ENCODE results near the gene WASF3. TPM values are rescaled to one million over a fixed set of nuclear protein-coding genes. Genes with fewer than 3 reads are reported as not detected.

WASF3 gene
- total RNA-seq, 1 donor from 2014 or later = 13.0 TPM

DNA sequence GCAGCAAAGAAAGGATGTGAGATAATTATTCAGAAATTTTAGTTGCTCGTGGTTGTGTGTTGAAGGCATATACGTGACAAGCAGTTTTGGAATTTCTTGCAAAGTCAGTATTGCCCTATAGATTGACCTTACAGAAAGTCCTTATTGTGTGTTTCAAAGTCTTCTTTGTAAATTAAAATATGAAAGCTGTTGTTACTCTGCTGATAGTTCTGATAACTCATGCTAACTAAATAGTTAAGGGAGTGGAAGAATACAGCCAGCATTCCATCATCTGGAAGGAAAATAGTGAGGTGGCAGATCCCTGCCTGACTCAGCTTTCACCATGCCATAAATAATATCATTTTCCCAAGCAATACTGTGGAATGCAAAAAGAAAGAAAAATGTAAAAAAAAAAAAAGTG lies 27.2 kb downstream of the WASF3 start:
- Mint-ChIP-seq H3K27ac (ENCODE audit: unreplicated experiment) (no peak overlapping the region), H3K4me3 (ENCODE audit: unreplicated experiment) (no peak overlapping the region), H3K4me1 (ENCODE audit: unreplicated experiment) (peaks cover 3% of the 10 kb centered on the region), H3K9me3 (ENCODE audit: unreplicated experiment) (no peaks in the 10 kb centered on the region), H3K27me3 (ENCODE audit: unreplicated experiment) (no peaks in the 10 kb centered on the region), H3K36me3 (ENCODE audit: low read depth, unreplicated experiment) (no peaks in the 10 kb centered on the region)
- DNase-seq (ENCODE audit: low spot score) = no peak
- TF ChIP-seq, protein P1, sequence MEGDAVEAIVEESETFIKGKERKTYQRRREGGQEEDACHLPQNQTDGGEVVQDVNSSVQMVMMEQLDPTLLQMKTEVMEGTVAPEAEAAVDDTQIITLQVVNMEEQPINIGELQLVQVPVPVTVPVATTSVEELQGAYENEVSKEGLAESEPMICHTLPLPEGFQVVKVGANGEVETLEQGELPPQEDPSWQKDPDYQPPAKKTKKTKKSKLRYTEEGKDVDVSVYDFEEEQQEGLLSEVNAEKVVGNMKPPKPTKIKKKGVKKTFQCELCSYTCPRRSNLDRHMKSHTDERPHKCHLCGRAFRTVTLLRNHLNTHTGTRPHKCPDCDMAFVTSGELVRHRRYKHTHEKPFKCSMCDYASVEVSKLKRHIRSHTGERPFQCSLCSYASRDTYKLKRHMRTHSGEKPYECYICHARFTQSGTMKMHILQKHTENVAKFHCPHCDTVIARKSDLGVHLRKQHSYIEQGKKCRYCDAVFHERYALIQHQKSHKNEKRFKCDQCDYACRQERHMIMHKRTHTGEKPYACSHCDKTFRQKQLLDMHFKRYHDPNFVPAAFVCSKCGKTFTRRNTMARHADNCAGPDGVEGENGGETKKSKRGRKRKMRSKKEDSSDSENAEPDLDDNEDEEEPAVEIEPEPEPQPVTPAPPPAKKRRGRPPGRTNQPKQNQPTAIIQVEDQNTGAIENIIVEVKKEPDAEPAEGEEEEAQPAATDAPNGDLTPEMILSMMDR (IDR thresholded peaks at IDR 0.05; ENCODE audit: unreplicated experiment) = no peak

DNA sequence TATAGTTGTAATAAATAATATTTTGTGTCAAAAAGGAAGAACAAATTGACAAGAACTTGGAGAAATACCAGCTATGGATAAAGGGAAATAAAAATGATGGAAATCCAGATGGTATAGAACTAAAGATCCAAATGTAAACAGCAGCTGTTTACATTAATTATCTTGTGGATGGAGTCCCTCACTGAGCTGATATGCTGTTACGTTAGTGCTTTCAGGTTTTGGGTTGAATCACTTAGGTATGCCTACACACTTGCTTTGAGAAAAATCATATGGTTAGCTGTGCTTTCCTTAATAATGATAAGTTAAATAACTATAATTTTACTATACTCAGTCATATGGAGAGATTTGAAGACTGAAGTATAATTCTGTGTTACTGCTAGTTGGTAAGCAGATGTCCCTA lies 27.7 kb downstream of the WASF3 start:
- Mint-ChIP-seq H3K4me1 (ENCODE audit: unreplicated experiment) (peaks cover 3% of the 10 kb centered on the region), H3K36me3 (ENCODE audit: low read depth, unreplicated experiment) (no peaks in the 10 kb centered on the region), H3K27ac (ENCODE audit: unreplicated experiment) (no peak overlapping the region), H3K4me3 (ENCODE audit: unreplicated experiment) (no peak overlapping the region), H3K9me3 (ENCODE audit: unreplicated experiment) (no peaks in the 10 kb centered on the region), H3K27me3 (ENCODE audit: unreplicated experiment) (no peaks in the 10 kb centered on the region)
- no peak for DNase-seq (ENCODE audit: low spot score)
- TF ChIP-seq, protein P1 (IDR thresholded peaks at IDR 0.05; ENCODE audit: unreplicated experiment) = no peak

DNA sequence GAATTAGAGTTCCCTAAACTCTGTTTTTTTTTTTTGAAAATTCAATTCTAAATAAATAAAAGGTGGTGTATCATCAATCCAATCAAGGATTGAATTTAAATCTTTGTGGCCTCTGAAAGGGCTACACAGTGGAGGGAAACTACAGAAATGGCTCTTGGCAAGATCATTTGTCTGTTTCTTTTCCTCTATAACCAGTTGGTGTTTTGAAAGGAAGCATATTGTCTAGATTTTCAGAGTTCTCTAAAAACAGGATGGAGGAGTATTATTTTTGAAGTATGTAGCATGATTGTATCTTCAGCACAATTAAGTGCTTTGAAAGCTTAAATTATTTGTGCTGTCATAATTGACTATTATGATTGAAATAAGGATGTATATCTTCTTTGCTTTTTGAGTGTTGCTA lies 29.8 kb downstream of the WASF3 start:
- no peak overlapping the region for H3K27ac Mint-ChIP-seq (ENCODE audit: unreplicated experiment)
- H3K36me3 Mint-ChIP-seq (ENCODE audit: low read depth, unreplicated experiment) = no peaks in the 10 kb centered on the region
- H3K4me1 Mint-ChIP-seq (ENCODE audit: unreplicated experiment) = peaks cover 3% of the 10 kb centered on the region
- TF ChIP-seq, protein P1 (IDR thresholded peaks at IDR 0.05; ENCODE audit: unreplicated experiment) = no peak
- H3K9me3 Mint-ChIP-seq (ENCODE audit: unreplicated experiment) = no peaks in the 10 kb centered on the region
- no peak overlapping the region for H3K4me3 Mint-ChIP-seq (ENCODE audit: unreplicated experiment)
- peaks cover 1% of the 10 kb centered on the region for H3K27me3 Mint-ChIP-seq (ENCODE audit: unreplicated experiment)
- no peak for DNase-seq (ENCODE audit: low spot score)

DNA sequence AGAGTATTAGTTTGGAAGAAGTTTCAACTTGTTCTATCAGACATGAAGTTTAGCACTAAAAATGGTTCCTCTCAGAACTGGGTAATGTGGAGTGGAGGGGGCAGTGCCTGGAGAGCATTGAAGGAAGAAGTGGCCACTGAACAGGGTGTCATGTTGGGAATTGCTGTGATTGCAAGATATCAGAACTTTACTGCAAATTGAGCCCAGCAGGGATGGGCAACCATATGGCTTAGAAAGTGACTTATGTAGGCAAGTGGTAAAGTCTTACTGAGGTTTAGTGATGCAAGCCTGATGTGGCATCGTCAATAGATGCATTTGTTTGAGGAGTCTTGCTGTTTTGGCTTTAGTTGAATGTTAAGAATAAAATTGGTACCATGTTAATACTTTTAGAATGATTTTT lies 31.7 kb downstream of the WASF3 start:
- DNase-seq (ENCODE audit: low spot score) = no peak
- H3K27me3 Mint-ChIP-seq (ENCODE audit: unreplicated experiment) = peaks cover 1% of the 10 kb centered on the region
- H3K4me1 Mint-ChIP-seq (ENCODE audit: unreplicated experiment) = no peaks in the 10 kb centered on the region
- no peaks in the 10 kb centered on the region for H3K36me3 Mint-ChIP-seq (ENCODE audit: low read depth, unreplicated experiment)
- H3K27ac Mint-ChIP-seq (ENCODE audit: unreplicated experiment) = no peak overlapping the region
- H3K9me3 Mint-ChIP-seq (ENCODE audit: unreplicated experiment) = no peaks in the 10 kb centered on the region
- no peak overlapping the region for H3K4me3 Mint-ChIP-seq (ENCODE audit: unreplicated experiment)
- TF ChIP-seq, protein P1 (IDR thresholded peaks at IDR 0.05; ENCODE audit: unreplicated experiment) = no peak

DNA sequence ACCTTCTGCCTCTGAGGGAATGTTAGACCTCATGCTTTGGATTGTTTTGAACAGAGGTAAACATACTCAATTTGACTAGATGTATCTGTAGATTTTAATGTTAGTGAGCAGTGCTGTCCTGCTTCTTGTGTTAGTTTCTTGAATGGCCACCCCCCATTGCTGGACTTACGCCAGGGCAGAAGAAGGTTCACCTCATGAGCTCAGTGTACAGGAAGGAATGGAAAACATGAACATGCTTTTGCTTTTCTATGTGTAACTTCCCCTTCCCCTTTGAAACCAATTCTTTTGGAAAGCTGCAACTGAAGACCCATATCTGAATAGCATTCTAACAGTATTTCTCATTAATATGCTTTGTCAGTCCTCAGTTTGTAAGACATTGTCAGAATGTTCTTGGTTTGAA lies 32.3 kb downstream of the WASF3 start:
- H3K27ac Mint-ChIP-seq (ENCODE audit: unreplicated experiment) = no peak overlapping the region

More for the DNA sequence above, 32.3 kb downstream of the WASF3 start:
- DNase-seq (ENCODE audit: low spot score) = no peak
- Mint-ChIP-seq H3K9me3 (ENCODE audit: unreplicated experiment) (no peaks in the 10 kb centered on the region), H3K36me3 (ENCODE audit: low read depth, unreplicated experiment) (no peaks in the 10 kb centered on the region), H3K4me3 (ENCODE audit: unreplicated experiment) (no peak overlapping the region), H3K27me3 (ENCODE audit: unreplicated experiment) (peaks cover 1% of the 10 kb centered on the region), H3K4me1 (ENCODE audit: unreplicated experiment) (peaks cover 3% of the 10 kb centered on the region)
- TF ChIP-seq, protein P1 (IDR thresholded peaks at IDR 0.05; ENCODE audit: unreplicated experiment) = no peak
